HUES48 (cell line): ENCODE data around the gene CLASP2.
"Not testable (repeated sequence)": the region's sequence is repeated elsewhere in the genome, so short reads cannot be mapped to it uniquely, and the experiment has no call there.

Experiments used
- H3K27ac ChIP-seq: one replicate; pipeline ENCODE4 v1.7.0; 2013; ENCODE audit warnings: low read depth, low read length, inconsistent platforms
- H3K27me3 ChIP-seq: 2 replicates; pipeline ENCODE4 v1.6.1; 2013; ENCODE audit warnings: mild to moderate bottlenecking, low read length; ENCODE audit not compliant: control insufficient read depth, insufficient read depth
- H3K36me3 ChIP-seq: 2 replicates; pipeline ENCODE4 v1.6.1; 2013; ENCODE audit warnings: low read length; ENCODE audit not compliant: control insufficient read depth, insufficient read depth
- H3K4me1 ChIP-seq: 2 replicates; pipeline ENCODE4 v1.6.1; 2013; ENCODE audit warnings: mild to moderate bottlenecking, low read length; ENCODE audit not compliant: control insufficient read depth, insufficient read depth
- H3K4me3 ChIP-seq: 2 replicates; pipeline ENCODE4 v1.5.1; 2013; ENCODE audit warnings: mild to moderate bottlenecking, low read depth, low read length
- H3K9ac ChIP-seq: 2 replicates; pipeline ENCODE4 v1.6.1; 2013; ENCODE audit warnings: mild to moderate bottlenecking, low read depth, low read length, moderate library complexity
- H3K9me3 ChIP-seq: 2 replicates; pipeline ENCODE4 v1.6.1; 2013; ENCODE audit warnings: low read length; ENCODE audit not compliant: control insufficient read depth, insufficient read depth

Gene CLASP2

GRCh38 chr3:33658991-33659848 lies 58.8 kb downstream of the CLASP2 start:
- no peaks in the 10 kb centered on the region for H3K36me3 ChIP-seq
- H3K4me1 ChIP-seq, result peaks cover 46% of the 10 kb centered on the region
- H3K27ac ChIP-seq, result peak overlapping the region; percentile 83
- no peaks in the 10 kb centered on the region for H3K27me3 ChIP-seq
- H3K4me3 ChIP-seq, result peak overlapping the region; percentile 56
- H3K9me3 ChIP-seq, result no peaks in the 10 kb centered on the region
- no peak overlapping the region for H3K9ac ChIP-seq

- H3K9ac ChIP-seq, result no peak overlapping the region
Observed at GRCh38 chr3:33658621-33658990, 59.4 kb downstream of the CLASP2 start.

GRCh38 chr3:33658039-33658438 lies 60.0 kb downstream of the CLASP2 start:
- no peaks in the 10 kb centered on the region for H3K36me3 ChIP-seq
- no peak overlapping the region for H3K4me3 ChIP-seq
- H3K9me3 ChIP-seq, result no peaks in the 10 kb centered on the region

More at GRCh38 chr3:33658621-33658990, 59.4 kb downstream of the CLASP2 start:
- no peaks in the 10 kb centered on the region for H3K9me3 ChIP-seq
- H3K4me3 ChIP-seq, result peak overlapping the region; percentile 56
- no peaks in the 10 kb centered on the region for H3K27me3 ChIP-seq
- H3K27ac ChIP-seq, result peak overlapping the region; percentile 83
- peaks cover 51% of the 10 kb centered on the region for H3K4me1 ChIP-seq
- H3K36me3 ChIP-seq, result no peaks in the 10 kb centered on the region

GRCh38 chr3:33652736-33653135 lies 65.3 kb downstream of the CLASP2 start:
- Histone ChIP-seq H3K27ac (no peak overlapping the region), H3K9me3 (no peaks in the 10 kb centered on the region), H3K9ac (no peak overlapping the region), H3K4me1 (peaks cover 29% of the 10 kb centered on the region), H3K4me3 (no peak overlapping the region), H3K27me3 (no peaks in the 10 kb centered on the region), H3K36me3 (no peaks in the 10 kb centered on the region)

More at GRCh38 chr3:33658039-33658438, 60.0 kb downstream of the CLASP2 start:
- peaks cover 54% of the 10 kb centered on the region for H3K4me1 ChIP-seq
- H3K27me3 ChIP-seq, result no peaks in the 10 kb centered on the region
- H3K27ac ChIP-seq, result peak overlapping the region; percentile 83
- no peak overlapping the region for H3K9ac ChIP-seq

- not testable (repeated sequence) for H3K27me3 ChIP-seq, H3K9me3 ChIP-seq, H3K36me3 ChIP-seq, H3K9ac ChIP-seq, H3K27ac ChIP-seq, H3K4me3 ChIP-seq
- H3K4me1 ChIP-seq, result peaks cover 41% of the 10 kb centered on the region
Observed at GRCh38 chr3:33651101-33651500, 67.0 kb downstream of the CLASP2 start.

- H3K4me1 ChIP-seq, result peaks cover 44% of the 10 kb centered on the region
- no peak overlapping the region for H3K9ac ChIP-seq
- no peak overlapping the region for H3K4me3 ChIP-seq
- no peaks in the 10 kb centered on the region for H3K36me3 ChIP-seq
- H3K27me3 ChIP-seq, result no peaks in the 10 kb centered on the region
- H3K27ac ChIP-seq, result no peak overlapping the region
- H3K9me3 ChIP-seq, result no peaks in the 10 kb centered on the region
Observed at GRCh38 chr3:33650495-33650894, 67.6 kb downstream of the CLASP2 start.

- Histone ChIP-seq H3K36me3 (peaks cover 5% of the 10 kb centered on the region; the same call in 1 of the 2 replicates), H3K4me1 (peaks cover 36% of the 10 kb centered on the region), H3K27me3 (no peaks in the 10 kb centered on the region), H3K9ac (no peak overlapping the region), H3K9me3 (no peaks in the 10 kb centered on the region), H3K4me3 (no peak overlapping the region), H3K27ac (no peak overlapping the region)
Observed at GRCh38 chr3:33648793-33649192, 69.3 kb downstream of the CLASP2 start.

GRCh38 chr3:33646406-33646805 lies 71.6 kb downstream of the CLASP2 start:
- Histone ChIP-seq H3K27me3 (no peaks in the 10 kb centered on the region), H3K9me3 (no peaks in the 10 kb centered on the region), H3K36me3 (peaks cover 10% of the 10 kb centered on the region), H3K4me3 (no peak overlapping the region), H3K4me1 (peaks cover 33% of the 10 kb centered on the region), H3K27ac (peak overlapping the region; percentile 21), H3K9ac (no peak overlapping the region)

- Histone ChIP-seq H3K27me3 (no peaks in the 10 kb centered on the region), H3K4me1 (peaks cover 33% of the 10 kb centered on the region)
Observed at GRCh38 chr3:33645060-33645647, 72.9 kb downstream of the CLASP2 start.

GRCh38 chr3:33644582-33644981 lies 73.5 kb downstream of the CLASP2 start:
- no peaks in the 10 kb centered on the region for H3K27me3 ChIP-seq
- H3K9me3 ChIP-seq, result no peaks in the 10 kb centered on the region
- peaks cover 33% of the 10 kb centered on the region for H3K4me1 ChIP-seq
- H3K9ac ChIP-seq, result no peak overlapping the region
- no peak overlapping the region for H3K4me3 ChIP-seq
- no peak overlapping the region for H3K27ac ChIP-seq
- peaks cover 10% of the 10 kb centered on the region for H3K36me3 ChIP-seq

More at GRCh38 chr3:33645060-33645647, 72.9 kb downstream of the CLASP2 start:
- H3K9ac ChIP-seq, result no peak overlapping the region
- H3K36me3 ChIP-seq, result peaks cover 10% of the 10 kb centered on the region
- peak overlapping the region; percentile 63 for H3K27ac ChIP-seq
- 0 out of 2 replicates have a peak overlapping the region, but pooled peaks have one; percentile 22 for H3K4me3 ChIP-seq
- H3K9me3 ChIP-seq, result no peaks in the 10 kb centered on the region

- H3K27me3 ChIP-seq, result no peaks in the 10 kb centered on the region
- no peaks in the 10 kb centered on the region for H3K9me3 ChIP-seq
- no peak overlapping the region for H3K9ac ChIP-seq
- peaks cover 12% of the 10 kb centered on the region for H3K36me3 ChIP-seq
- H3K4me1 ChIP-seq, result peaks cover 28% of the 10 kb centered on the region
- H3K27ac ChIP-seq, result no peak overlapping the region
- H3K4me3 ChIP-seq, result no peak overlapping the region
Observed at GRCh38 chr3:33642806-33643205, 75.2 kb downstream of the CLASP2 start.
